GOT3 (cell line): ENCODE data around the gene PPFIA1.
"Not testable (repeated sequence)": the region's sequence is repeated elsewhere in the genome, so short reads cannot be mapped to it uniquely, and the experiment has no call there.

ENCODE experiments used
- DNase-seq: peaks from one replicate; lab custom pipeline; 2025; ENCODE audit warnings: mixed read lengths; lab: John Stamatoyannopoulos, UW

The PPFIA1 gene

GRCh38 chr11:70251659-70252321 lies 18.7 kb upstream of the PPFIA1 start:
- DNase-seq: no peak

- DNase-seq: no peak
Observed at GRCh38 chr11:70252844-70253243, 17.6 kb upstream of the PPFIA1 start.

- no peak for DNase-seq
Observed at GRCh38 chr11:70255477-70256116, 14.9 kb upstream of the PPFIA1 start.

- DNase-seq: not testable (repeated sequence)
Observed at GRCh38 chr11:70259077-70259476, 11.4 kb upstream of the PPFIA1 start.

- no peak for DNase-seq
Observed at GRCh38 chr11:70262951-70263350, 7.5 kb upstream of the PPFIA1 start.

- no peak for DNase-seq
Observed at GRCh38 chr11:70263363-70263762, 7.1 kb upstream of the PPFIA1 start.

GRCh38 chr11:70265341-70265740 lies 5.1 kb upstream of the PPFIA1 start:
- no peak for DNase-seq

GRCh38 chr11:70267405-70267950 lies 3.0 kb upstream of the PPFIA1 start:
- DNase-seq: no peak

- no peak for DNase-seq
Observed at GRCh38 chr11:70268526-70268925, 2.0 kb upstream of the PPFIA1 start.

GRCh38 chr11:70270877-70271648 lies 573 bp downstream of the PPFIA1 start:
- DNase-seq: no peak

- DNase-seq: no peak
Observed at GRCh38 chr11:70271649-70271953, 1.1 kb downstream of the PPFIA1 start.

GRCh38 chr11:70272009-70272408 lies 1.5 kb downstream of the PPFIA1 start:
- DNase-seq: no peak

- no peak for DNase-seq
Observed at GRCh38 chr11:70278994-70279393, 8.5 kb downstream of the PPFIA1 start.

- no peak for DNase-seq
Observed at GRCh38 chr11:70281156-70281609, 10.7 kb downstream of the PPFIA1 start.

- no peak for DNase-seq
Observed at GRCh38 chr11:70282012-70282411, 11.5 kb downstream of the PPFIA1 start.

- DNase-seq: no peak
Observed at GRCh38 chr11:70288721-70289120, 18.2 kb downstream of the PPFIA1 start.

GRCh38 chr11:70289582-70289981 lies 19.1 kb downstream of the PPFIA1 start:
- DNase-seq: no peak

- DNase-seq: no peak
Observed at GRCh38 chr11:70290361-70291065, 20.0 kb downstream of the PPFIA1 start.

- DNase-seq: no peak
Observed at GRCh38 chr11:70292166-70292565, 21.7 kb downstream of the PPFIA1 start.

GRCh38 chr11:70292863-70293262 lies 22.4 kb downstream of the PPFIA1 start:
- no peak for DNase-seq

GRCh38 chr11:70295166-70295565 lies 24.7 kb downstream of the PPFIA1 start:
- not testable (repeated sequence) for DNase-seq

- DNase-seq: no peak
Observed at GRCh38 chr11:70296681-70297080, 26.2 kb downstream of the PPFIA1 start.
